K562 (cell line): Measurements from ENCODE around the gene FAM83E. TPM values are rescaled to one million over a fixed set of nuclear protein-coding genes. Genes with fewer than 3 reads are reported as not detected.

Experiments
- ARID3A ChIP-seq: IDR thresholded peaks from 2 replicates; pipeline ENCODE4 v1.6.1; 2012; ENCODE audit warnings: low read depth, low read length, improper control_type of control experiment, borderline replicate concordance
- BHLHE40 ChIP-seq: IDR thresholded peaks from 2 replicates; pipeline ENCODE4 v1.6.1; 2011; ENCODE audit warnings: low read length, improper control_type of control experiment
- ETS2 ChIP-seq: IDR thresholded peaks from 2 replicates; pipeline ENCODE4 v1.6.1; 2016; ENCODE audit warnings: borderline replicate concordance, missing genetic modification characterization, mild to moderate bottlenecking, moderate library complexity, missing compliant biosample characterization; ENCODE audit not compliant: poor library complexity, severe bottlenecking
- HNRNPUL1 ChIP-seq: fragments of 200-400 bp; formaldehyde crosslinking; IDR thresholded peaks from 2 replicates; pipeline ENCODE4 v1.6.1; 2017; ENCODE audit warnings: low read length
- LEF1 ChIP-seq: fragments of 450-650 bp; IDR thresholded peaks from 2 replicates; pipeline ENCODE4 v1.6.1; 2016; ENCODE audit warnings: mild to moderate bottlenecking
- MITF ChIP-seq: IDR thresholded peaks from 2 replicates; pipeline ENCODE4 v1.6.1; 2014; ENCODE audit warnings: antibody characterized with exemption
- NR3C1 ChIP-seq: sonication (generic); formaldehyde crosslinking; IDR thresholded peaks from 2 replicates; pipeline ENCODE4 v1.8.1; 2022; ENCODE audit warnings: missing genetic modification reagents
- PRDM10 ChIP-seq: fragments of 450-650 bp; IDR thresholded peaks from 2 replicates; pipeline ENCODE4 v1.6.1; 2018; ENCODE audit not compliant: partially characterized antibody
- RUNX1 ChIP-seq: sonication (generic); IDR thresholded peaks from 2 replicates; pipeline ENCODE4 v1.6.1; 2016; ENCODE audit warnings: antibody characterized with exemption, low read depth
- SLC30A9 ChIP-seq: fragments of 250-450 bp; sonication (Bioruptor Pico); IDR thresholded peaks from 2 replicates; pipeline ENCODE4 v1.8.0; 2022; ENCODE audit warnings: mild to moderate bottlenecking, moderate library complexity
- SUPT5H ChIP-seq: fragments of 450-650 bp; IDR thresholded peaks from 2 replicates; pipeline ENCODE4 v1.6.1; 2016
- TBL1XR1 ChIP-seq, 2 experiments: IDR thresholded peaks; 2 replicates each; pipeline ENCODE4 v1.6.1; 2012; ENCODE audit warnings: improper control_type of control experiment in 2 of 2, low read length in 2 of 2, mild to moderate bottlenecking in 1 of 2
- ZBTB11 ChIP-seq, 3 experiments: fragments of 200-800 bp in 1 of 3; fragments of 250-450 bp in 1 of 3; fragments of 450-650 bp in 1 of 3; sonication (Bioruptor Pico) in 1 of 3; sonication (Bioruptor generic) in 1 of 3; formaldehyde crosslinking in 1 of 3; IDR thresholded peaks; 2 replicates each; pipeline versions ENCODE4 v1.6.1 to v1.8.0; 2016 to 2022; ENCODE audit warnings: mild to moderate bottlenecking in 2 of 3, missing genetic modification characterization in 2 of 3, missing compliant biosample characterization in 1 of 3, moderate library complexity in 1 of 3
- ZBTB7A ChIP-seq: IDR thresholded peaks from 2 replicates; pipeline ENCODE4 v1.6.1; 2011; ENCODE audit warnings: low read depth, mild to moderate bottlenecking, low read length, moderate library complexity, borderline replicate concordance; ENCODE audit not compliant: control insufficient read depth
- ZFP30 ChIP-seq: fragments of 250-450 bp; sonication (Bioruptor Pico); IDR thresholded peaks from 2 replicates; pipeline ENCODE4 v1.8.0; 2022; ENCODE audit warnings: moderate library complexity, mild to moderate bottlenecking, inconsistent platforms, borderline replicate concordance
- ZNF146 ChIP-seq: IDR thresholded peaks from one replicate; pipeline ENCODE4 v1.6.1; 2018; ENCODE audit warnings: missing compliant biosample characterization; ENCODE audit not compliant: unreplicated experiment
- ZNF766 ChIP-seq: fragments of 200-800 bp; sonication (Bioruptor generic); conservative IDR thresholded peaks from 2 replicates; pipeline ENCODE4 v1.6.1; 2016; ENCODE audit warnings: missing genetic modification characterization, missing compliant biosample characterization
- polyA plus RNA-seq, 8 experiments: library from polyadenylated mRNA; depleted of rRNA in 4 of 8; stranded (reverse) in 5 of 8; unstranded in 3 of 8; fragments of >200 nt; fragmentation: Nextera tagmentation in 2 of 8; fragmentation: Illumina TruSeq in 1 of 8; extraction: Ambion mirVana in 2 of 8; extraction: Trizol in 1 of 8; gene quantifications; 2 replicates each; pipeline versions ENCODE4 v1.2.1 to v1.2.3, GENCODE V29; 2011 to 2014; ENCODE audit warnings: inconsistent platforms in 1 of 8, missing spikeins in 1 of 8
- total RNA-seq, 7 experiments: library from RNA; depleted of rRNA in 6 of 7; stranded (reverse); fragments of >200 nt in 6 of 7; fragmentation: Illumina TruSeq in 2 of 7; extraction: Trizol in 2 of 7; gene quantifications; 2 replicates each; pipeline versions ENCODE4 v1.2.1 to v1.2.3, GENCODE V29; 2011 to 2021; ENCODE audit warnings: low replicate concordance in 1 of 7

Gene FAM83E
- total and polyA plus RNA-seq, 9 of the 15 experiments (the other 6 are each of a cell fraction or from before 2014, with no cell fraction given), result 0.15 to 0.87 (median 0.29) TPM; not detected in 4

- TF ChIP-seq PRDM10, result no peak
- TF ChIP-seq ZBTB11 (CRISPR knock-in tag; IDR thresholded peaks at IDR 0.05), result no peak; a peak in 1 of 6 replicates
- TF ChIP-seq SLC30A9, result no peak
- no peak; the same call in none of the 2 replicates for TF ChIP-seq ZBTB7A
- peak; percentile 92 for TF ChIP-seq BHLHE40
- TF ChIP-seq TBL1XR1 (IDR thresholded peaks at IDR 0.05; ENCODE audit: low read length in 2 of 2), result peak in 1 of 2 experiments; percentile 43; a peak in 2 of 4 replicates
- TF ChIP-seq ETS2, result no peak
- no peak for TF ChIP-seq MITF
- no peak for TF ChIP-seq RUNX1
- TF ChIP-seq ZNF146, result no peak
- TF ChIP-seq LEF1, result no peak
- TF ChIP-seq NR3C1 (CRISPR knock-in tag), result peak; percentile 97; the same call in 1 of the 2 replicates
- TF ChIP-seq HNRNPUL1, result no peak
- TF ChIP-seq SUPT5H, result no peak; the same call in 1 of the 2 replicates
- no peak for TF ChIP-seq ARID3A
- no peak for TF ChIP-seq ZNF766
- TF ChIP-seq ZFP30 (CRISPR knock-in tag), result no peak
Measured at GRCh38 chr19:48637449-48637947, 22.6 kb upstream of the FAM83E start (continued).
